Activated CD4-positive, alpha-beta T cell treated with anti-CD3 and anti-CD28 coated beads, Interleukin-2, amount 50 U/mL, for 1 hour (primary cell): ENCODE data around the gene BACE2.
"Not testable (repeated sequence)": the region's sequence is repeated elsewhere in the genome, so short reads cannot be mapped to it uniquely, and the experiment has no call there.

Experiments used
- DNase-seq: peaks from one replicate; pipeline ENCODE4 v3.0.0-alpha.2; 2020

Gene BACE2

DNA sequence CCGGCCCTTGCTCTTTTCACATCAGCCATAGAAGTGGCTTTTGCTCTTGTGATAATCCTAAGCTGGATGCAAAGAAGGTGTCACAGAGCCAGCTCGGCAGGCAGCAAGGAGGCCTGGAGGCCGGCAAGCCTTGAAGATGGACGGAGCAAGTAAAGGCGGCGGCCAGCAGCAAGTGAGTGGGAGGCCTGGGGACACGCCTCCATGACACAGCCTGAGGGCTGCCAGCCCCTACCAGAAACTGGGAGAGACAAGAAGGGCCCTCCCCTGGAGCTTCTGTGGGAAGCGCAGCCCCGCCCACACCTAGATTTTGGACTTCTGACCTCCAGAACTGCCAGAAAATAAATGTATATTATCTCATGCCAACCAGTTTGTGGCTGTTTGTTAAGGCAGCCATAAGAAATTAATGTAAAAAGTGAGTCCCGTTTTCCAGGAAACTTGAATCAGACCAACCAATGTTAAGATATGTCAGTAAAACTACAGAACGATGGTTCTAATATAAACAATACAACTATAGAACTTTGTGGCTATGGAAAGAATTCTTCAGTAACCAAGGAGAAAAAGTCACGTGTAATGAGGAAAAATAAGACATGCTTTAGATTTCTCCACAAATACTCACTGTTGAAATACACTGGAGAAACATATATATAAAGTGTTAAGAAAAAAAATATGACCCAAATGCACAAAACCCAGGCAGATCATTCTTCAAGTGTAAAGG, 49.9 kb downstream of the BACE2 start:
- DNase-seq, result no peak

DNA sequence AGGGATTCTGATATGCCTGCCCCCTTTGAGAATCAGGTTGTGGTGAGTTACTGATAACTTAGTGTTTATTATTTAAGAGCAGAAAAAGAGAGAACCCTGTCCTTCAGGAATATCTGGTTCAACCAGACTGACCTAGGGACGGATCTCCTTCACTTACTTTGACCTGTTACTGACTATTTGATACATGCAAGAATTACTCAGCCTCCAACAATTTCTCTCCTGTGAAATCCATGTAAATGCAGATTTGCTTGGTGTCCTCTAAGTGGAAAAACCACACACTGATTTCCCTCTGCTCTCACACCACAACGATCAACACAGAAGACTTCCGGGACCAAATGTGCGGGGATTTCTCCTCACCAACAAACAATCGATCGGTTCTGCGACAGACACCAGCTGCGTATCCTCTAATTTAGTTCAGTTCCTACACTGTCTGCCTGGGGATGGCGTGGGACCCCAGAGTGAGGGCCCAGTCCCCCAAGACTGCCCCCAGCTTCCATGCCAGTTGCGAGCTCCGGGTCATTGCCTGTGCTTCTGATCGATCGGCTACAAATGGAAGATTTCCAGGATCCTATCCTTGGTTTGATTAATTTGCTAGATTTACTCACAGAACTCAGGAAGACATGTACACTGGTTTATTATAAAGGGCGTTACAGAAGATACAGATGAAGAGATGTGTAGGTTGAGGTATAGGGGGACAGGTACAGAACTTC, 51.7 kb downstream of the BACE2 start:
- DNase-seq, result no peak

DNA sequence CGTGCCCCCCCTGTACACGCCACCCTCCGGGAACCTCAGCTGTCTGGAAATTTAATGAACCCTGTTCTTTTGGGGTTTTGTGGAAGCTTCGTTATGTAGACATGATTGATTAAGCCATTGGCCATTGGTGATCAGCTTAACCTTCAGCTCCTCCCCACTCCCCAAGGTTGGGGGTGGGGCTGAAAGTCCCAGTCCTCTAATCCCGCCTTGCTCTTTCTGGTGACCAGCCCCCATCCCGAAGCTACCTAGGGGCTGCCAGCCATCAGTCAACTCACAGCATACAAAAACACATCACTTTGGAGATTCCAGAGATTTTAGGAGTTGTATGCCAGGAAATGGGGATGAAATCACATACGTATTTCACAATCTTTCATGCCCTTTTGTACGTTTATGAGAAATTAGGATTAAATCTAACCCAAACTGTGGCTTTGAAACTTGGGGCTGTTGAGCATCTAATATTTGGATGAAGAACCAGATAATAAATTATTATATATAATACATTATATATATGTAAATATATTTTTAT, 52.3 kb downstream of the BACE2 start:
- DNase-seq, result no peak

DNA sequence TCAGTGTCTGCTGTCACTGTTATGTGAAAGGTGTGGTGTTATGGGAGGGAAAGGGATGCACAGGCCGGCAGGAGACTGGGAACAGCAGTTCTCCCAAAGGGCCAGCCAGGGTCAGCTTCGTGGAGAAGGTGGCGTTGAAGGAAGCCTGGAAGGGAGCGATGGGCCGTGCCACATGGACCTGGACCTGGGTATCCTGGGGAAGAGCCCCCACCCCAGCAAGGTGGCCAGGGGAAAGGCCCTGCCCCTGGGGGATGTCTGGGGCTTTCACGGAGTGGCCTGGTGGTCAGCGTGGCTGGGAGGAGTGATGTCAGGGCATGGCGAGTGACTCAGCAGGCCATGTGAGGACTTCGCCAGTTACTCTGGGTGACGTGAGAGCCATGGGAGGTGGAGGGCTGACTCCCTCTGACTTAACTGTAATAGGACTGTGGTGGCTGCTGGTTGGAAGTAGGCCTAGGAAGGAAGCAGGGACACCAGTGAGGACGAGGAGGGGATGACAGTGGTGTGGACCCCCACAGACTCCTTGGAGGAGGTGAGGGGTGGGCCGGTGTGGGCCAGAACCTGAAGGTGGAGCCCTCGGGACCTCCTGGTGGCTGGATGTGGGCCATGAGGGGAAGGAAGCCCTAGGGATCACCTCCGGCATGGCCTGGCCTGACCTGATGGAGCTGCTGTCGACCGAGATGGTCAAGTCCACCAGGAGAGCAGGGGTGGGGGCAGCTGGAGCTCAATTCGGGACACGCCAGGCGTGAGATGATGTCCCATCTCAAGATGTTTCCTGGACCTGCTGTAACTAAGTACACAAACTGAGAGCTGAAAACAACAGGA, 54.5 kb downstream of the BACE2 start:
- DNase-seq, result no peak

DNA sequence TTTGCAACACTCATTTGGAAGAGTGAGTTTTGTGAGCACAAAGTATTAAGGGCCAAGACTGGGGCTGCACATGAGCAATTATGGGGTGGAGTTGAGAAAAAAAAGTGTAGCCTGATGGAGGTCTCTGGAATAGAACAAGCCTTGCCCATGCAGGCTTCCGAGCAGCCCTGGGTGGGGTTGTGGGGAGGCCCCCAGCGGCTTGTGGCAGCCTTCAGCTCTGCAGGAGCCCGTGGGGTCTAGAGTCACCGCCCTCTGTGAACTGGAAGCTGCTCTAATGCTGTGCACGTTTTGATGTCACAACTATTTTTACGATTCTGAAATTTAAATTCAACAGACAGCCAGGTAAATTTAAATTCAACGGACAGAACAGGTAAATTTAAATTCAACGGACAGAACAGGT, 58.9 kb downstream of the BACE2 start:
- DNase-seq, result no peak

DNA sequence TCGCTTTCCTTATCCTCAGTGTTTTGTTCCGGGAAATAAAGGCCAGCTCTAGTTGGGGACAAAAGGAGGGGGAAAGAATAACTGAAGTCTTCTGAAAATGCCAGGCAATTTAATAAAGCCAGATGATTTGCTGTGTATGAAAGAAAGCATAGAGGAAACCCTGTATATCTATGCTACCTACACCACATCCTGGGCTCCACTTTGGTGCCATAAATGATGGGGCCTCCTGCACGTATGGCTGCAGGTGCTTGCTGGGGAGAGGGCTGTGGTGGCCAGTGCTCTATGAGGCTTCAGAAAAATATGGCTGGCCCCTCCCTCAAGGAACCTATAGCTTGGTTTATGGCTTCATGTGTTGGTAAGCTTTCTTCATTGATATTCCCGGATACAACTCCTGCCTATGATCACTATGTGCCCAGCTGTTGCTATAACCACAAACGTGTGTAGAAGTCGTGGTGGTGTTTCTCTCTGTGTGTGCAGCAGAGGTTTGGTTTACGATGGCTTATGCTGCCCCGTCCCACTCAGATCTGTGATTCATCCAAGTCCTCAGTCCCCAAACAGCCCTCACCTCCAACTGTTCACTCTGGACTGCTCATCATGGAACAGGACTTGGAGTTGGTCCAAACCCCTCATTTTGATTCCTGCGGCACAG, 59.5 kb downstream of the BACE2 start:
- DNase-seq, result no peak

DNA sequence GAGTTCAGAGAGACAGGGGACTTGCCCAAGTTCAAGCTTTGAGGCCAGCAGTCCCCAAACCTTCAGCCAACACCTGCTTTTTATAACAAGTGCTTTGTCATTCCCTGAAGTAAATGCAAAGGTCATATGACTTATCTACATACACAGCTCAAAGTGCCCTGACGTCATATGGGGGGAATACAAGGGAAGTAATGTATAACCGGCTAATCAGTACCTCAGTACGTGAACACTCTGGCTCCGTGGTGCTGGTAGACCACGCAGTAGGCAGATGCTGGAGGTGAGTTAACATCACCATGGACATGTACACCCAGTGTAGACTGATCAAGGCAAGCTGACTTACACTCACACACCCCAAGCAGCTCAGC, 60.0 kb downstream of the BACE2 start:
- DNase-seq, result no peak

DNA sequence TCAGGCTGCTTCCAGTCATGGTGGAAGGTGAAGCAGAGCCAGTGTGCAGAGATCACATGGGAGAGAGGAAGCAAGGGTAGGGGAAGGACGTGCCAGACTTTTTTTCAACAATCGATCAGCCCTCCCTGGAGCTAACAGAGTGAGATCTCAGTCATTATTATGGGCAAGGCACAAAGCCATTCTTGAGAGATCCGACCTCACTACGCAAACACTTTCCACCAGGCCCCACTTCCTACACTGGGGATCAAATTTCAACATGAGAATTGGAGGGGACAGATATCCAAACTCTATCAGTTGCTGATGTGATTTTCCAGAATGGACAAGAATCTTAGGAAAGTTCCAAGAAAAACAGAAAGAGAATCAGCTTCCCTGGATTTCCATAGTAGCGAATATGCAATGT, 60.5 kb downstream of the BACE2 start:
- DNase-seq, result no peak

DNA sequence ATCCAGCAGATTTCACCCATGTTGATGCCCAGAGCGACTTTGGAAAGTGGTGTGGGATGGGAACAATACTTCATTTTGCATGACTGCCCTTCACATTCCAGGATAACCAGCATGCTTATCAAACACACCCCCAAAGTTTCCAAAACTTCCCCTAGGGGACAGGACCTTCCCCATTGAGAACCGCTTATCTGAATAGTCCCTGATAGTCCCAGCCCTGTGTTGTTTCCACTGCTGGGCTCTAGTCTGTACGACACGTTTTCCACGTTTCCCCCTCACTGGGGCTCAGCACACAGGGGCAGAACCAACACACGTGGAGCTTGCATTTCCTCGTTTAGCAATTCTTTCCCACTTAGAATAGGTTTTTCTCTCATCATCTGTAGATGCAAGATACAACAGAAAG, 61.0 kb downstream of the BACE2 start:
- DNase-seq, result no peak

DNA sequence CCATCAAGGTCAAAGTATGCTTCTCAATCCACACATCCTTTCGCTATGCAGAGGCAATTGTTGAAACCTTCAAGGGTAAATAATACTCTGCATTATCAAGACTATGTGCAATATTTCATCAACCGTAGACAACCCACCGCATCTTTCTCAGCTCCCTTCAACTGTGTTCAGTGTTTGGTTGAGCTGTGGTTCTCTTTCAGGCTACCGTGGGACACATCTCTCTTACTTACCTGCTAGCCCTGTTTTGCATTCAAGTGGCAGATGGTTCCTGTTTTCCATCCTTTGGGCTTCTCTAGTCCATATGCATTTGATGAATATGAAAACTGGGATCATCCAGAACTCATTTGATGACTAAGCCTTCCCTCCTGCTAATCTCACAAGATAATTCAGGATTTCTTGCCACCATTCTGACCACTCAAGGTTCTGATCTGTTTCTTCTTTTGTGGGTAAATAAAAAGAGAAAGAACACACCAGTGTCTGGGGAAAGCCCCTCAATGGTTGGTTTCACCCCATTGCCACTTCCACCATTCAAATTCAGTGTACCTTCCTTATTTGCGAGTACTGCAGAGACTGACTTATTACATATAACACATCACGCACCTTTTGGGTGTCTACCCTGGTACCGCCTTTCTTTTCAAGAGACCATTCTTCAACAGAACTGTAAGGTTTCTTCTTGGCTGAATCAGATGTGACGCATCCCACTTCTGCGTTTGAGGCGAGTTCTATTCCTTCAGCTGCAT, 61.7 kb downstream of the BACE2 start:
- no peak for DNase-seq

DNA sequence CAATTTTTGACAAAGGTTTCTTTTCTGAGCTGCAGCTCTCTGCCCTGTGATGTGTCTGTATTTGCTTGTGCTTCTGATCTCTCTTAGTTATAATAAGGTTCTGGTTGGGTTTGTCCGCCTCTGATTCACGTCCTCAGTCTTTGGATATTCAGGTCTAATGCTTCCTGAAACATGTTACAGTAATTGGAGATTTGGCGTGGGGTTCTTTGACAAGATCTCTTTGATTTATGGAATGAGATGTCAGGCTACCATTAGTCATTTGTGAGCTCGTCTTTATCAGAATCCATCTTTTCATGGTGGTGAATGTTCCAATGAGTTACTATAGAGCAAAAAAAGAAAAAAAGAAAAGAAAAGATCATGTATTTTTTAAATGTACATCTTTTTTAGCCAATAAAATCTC, 62.5 kb downstream of the BACE2 start:
- no peak for DNase-seq

DNA sequence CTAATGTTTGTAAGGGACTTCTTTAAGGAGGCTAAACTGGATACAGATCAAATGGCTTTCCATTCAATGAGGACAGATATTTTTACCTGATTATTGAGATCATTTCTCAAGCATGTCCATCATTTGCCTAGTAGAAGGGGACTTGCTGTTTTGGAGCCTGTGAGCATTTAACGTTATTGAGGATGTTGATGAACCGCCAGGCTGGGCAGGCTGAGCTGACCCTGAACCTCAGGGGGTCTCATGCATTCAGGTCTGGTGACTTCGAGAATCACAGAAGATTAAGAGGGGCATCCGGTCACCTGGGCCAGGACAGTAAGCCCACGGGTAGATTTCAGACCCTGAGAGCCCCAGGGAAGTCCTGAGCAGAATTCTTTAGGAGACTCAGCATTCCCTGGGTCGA, 63.1 kb downstream of the BACE2 start:
- no peak for DNase-seq

DNA sequence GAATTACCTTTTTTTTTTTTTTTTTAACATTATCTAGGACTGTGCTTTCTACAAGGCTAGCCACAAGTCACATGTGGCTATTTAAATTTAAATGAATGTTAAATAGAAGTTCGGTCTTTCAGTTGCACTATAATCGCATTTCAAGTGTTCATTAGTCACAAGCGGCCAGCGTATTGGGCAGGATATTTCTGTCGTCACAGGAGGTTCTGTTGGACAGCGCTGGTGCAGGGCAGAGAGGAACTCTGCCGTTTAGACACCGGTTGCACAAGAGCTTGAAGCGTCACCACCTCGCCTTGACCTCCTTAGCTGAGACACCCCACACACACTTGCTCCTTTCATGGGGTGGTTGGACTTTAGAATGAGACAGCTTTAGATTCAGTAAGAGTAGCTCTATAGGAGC, 64.1 kb downstream of the BACE2 start:
- no peak for DNase-seq

DNA sequence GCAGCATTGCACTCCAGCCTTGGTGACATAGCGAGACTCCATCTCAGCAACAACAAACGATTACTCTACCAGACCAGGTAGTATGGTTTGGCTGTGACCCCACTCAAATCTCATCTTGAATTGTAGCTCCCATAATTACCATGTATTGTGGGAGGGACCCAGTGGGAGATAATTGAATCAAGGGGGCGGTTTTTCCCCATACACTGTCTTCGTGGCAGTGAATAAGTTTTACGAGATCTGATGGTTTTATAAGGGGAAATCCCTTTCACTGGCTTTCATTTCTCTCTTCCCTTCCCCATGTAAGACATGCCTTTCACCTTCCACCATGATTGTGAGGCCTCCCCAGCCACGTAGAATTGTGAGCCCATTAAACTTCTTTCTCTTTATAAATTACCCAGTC, 66.0 kb downstream of the BACE2 start:
- DNase-seq, result no peak

DNA sequence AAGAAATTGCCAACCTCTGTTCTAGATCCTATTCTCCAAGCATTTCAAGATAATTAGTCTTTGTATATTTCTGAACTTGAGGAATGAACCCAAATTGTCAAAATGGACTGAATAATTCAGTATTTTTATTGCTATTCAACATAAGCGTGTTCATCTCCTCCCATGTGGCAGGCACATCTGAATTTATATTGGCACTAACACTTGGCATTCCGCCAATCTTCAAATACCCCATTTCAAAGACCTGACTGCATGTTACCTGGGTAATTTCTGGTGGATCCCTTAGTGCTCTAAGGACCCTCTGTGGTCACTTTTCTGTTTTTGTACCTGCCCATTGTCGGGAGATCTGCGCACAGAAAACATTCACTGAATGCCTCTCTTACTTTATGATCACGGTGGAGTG, 66.6 kb downstream of the BACE2 start:
- DNase-seq, result no peak

DNA sequence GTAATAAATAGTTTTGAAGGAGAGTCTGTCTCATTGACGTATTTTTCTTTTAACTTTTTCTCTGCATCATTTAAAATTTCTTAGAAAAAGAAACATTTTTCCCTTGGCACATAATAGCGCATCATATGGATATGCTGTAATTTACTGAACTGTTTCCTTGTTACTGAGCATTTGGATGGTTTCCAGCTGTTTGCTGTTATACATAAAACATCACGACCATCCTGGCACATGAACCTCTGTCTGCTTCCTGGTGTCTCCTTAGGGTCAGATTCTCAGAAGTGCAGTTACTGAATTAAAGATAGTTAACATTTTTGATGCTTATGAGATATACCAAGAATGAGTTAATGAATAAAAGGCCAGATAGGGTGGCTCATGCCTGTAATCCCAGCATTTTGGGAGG, 67.2 kb downstream of the BACE2 start:
- no peak for DNase-seq

DNA sequence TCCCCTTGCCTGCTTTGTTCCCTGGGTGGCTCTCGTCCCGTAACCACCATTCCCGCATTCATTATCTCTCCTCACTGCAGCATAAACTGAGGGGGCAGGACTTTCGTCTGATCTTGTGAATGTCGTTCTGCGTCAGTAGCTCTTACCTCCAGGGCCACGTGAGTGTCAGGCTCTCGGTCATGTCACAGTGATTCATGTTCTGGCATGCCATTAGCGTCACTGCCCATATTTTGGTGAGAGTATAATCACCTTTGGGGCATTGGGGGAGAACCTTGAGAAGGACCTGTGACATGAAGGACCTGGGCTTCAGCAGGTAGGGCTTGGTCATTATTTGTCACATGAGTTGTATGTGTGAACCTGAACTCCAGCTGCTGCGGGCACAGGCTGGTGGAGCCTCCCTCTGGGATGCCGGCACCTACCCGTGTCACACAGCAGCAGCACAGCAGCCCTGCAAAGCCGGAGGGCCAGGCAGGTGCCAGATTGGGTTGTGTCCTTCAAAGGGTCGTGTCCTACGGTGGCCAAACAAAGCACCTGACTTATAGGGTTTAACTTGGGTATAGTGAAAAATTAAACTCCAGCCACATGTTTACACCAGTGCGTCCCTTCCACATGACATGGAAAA, 68.5 kb downstream of the BACE2 start:
- no peak for DNase-seq

DNA sequence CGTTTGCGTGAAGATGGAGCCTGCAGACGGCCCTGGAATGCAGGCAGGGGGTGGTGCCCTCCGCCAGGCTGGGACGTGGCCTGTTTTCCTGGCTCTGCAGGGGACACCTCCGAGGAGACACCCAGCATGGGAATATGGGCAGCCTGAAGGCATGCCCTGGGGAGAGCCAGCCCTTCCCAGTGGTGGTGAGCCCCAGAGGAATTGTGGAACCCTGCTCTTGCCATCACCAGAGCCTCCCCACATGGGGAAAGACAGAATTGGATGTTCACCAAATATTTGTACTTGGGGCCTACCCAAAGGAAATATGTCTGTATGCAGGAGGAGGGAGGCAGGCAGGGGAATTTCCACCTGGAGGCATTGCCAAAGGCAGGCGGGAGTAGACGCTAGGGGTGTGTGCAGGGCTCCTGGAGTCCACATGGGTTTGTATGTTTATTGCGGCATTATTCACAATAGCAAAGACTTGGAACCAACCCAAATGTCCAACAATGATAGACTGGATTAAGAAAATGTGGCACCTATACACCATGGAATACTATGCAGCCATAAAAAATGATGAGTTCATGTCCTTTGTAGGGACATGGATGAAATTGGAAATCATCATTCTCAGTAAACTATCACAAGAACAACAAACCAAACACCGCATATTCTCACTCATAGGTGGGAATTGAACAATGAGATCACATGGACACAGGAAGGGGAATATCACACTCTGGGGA, 70.3 kb downstream of the BACE2 start:
- DNase-seq, result not testable (repeated sequence)

DNA sequence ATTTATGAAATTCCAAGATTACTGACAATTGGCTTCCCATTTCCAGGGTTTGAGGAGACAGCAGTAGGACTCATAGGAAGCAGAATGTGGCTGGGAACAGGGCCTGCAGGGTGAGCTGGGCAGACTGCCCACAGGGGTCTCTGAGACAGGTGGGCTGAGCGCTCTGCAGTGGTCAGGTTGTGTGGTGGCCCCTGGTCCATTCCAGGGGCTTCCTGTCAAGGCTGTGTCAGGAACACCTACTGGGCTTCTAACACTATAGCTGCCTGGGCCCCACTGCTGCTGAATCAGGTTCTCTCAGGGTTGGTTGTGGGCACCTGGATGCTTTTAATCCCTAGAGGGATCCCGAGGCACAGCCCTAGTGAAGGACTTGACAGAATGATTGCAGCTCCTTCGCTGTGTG, 72.1 kb downstream of the BACE2 start:
- no peak for DNase-seq

DNA sequence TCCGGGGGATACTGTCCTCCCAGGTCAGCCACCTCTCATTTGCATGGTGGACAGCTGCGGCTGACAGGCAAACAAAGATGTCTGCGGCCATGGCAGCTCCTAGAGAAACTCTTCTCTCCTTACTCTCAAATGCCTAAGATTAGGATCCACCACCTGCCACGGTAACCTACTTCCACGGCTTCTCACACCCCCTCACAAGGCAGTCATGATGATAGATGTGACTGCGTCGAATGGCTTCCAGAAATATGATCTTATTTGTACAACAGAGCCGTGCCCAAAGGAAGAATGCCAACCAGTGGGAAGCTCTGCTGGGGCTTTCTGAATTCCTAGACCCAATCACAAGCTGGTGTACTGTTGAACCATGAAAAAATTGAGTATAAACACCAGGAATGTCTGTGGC, 73.4 kb downstream of the BACE2 start:
- no peak for DNase-seq

DNA sequence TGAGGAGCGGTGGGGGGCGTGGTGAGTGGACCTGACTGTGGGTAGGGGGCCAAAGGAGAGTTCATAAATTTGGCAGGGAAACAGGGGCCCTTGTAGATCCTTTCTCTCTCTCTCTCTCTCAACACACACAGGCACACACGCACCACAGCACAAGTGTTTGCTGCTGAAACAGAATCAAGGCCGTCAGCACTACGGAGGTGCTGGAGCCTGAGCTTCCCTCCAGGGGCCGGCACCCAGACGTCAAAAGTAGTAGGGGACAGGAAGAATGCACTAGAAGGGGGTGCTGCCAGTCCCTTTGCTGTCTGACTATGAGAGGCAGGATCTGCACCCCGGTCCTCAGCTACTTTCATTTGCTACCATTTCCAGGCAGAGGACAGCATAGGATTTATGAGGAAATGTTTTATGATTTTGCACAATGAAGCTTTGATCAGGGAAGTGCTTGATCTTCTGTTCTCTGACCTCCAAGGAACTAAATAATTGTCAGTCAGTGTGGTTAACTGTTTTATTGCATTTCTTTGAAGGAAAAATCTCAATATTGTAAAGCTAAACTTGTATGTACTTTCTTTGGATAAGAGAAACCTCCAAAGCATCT, 74.4 kb downstream of the BACE2 start:
- DNase-seq, result no peak
